ENCODE measurements around the gene NUDCD3.

Gene NUDCD3

GRCh38 chr7:44403775-44404174 is 86.7 kb downstream of the NUDCD3 start:
- H3K36me3 ChIP-seq (replicated peaks; ENCODE audit: insufficient read depth, low read length), result peaks cover 4% of the 10 kb centered on the region; the same call in 1 of the 2 replicates
- no peaks in the 10 kb centered on the region for H3K9me2 ChIP-seq (replicated peaks; ENCODE audit: insufficient read depth, low read length)
- H3K4me1 ChIP-seq (ENCODE audit: low read length), result no peaks in the 10 kb centered on the region
- no peak overlapping the region for H3K27ac ChIP-seq (ENCODE audit: low read length)
- H2AFZ ChIP-seq (ENCODE audit: low read length), result no peak overlapping the region
- DNase-seq, result no peak
- H3K9me3 ChIP-seq (replicated peaks; ENCODE audit: insufficient read depth, low read length), result no peaks in the 10 kb centered on the region
- H3K79me2 ChIP-seq (ENCODE audit: low read length), result peaks cover 48% of the 10 kb centered on the region
- no peak overlapping the region for H3K4me3 ChIP-seq (ENCODE audit: low read length)
- no peaks in the 10 kb centered on the region for H4K20me1 ChIP-seq (ENCODE audit: insufficient read depth, low read length)
- no peak for TF ChIP-seq EZH2 (optimal IDR thresholded peaks at IDR 0.05; ENCODE audit: low read depth, low read length)
- no peak for TF ChIP-seq EZH2phosphoT487 (IDR thresholded peaks at IDR 0.05; ENCODE audit: low read length)
- TF ChIP-seq, protein P1, sequence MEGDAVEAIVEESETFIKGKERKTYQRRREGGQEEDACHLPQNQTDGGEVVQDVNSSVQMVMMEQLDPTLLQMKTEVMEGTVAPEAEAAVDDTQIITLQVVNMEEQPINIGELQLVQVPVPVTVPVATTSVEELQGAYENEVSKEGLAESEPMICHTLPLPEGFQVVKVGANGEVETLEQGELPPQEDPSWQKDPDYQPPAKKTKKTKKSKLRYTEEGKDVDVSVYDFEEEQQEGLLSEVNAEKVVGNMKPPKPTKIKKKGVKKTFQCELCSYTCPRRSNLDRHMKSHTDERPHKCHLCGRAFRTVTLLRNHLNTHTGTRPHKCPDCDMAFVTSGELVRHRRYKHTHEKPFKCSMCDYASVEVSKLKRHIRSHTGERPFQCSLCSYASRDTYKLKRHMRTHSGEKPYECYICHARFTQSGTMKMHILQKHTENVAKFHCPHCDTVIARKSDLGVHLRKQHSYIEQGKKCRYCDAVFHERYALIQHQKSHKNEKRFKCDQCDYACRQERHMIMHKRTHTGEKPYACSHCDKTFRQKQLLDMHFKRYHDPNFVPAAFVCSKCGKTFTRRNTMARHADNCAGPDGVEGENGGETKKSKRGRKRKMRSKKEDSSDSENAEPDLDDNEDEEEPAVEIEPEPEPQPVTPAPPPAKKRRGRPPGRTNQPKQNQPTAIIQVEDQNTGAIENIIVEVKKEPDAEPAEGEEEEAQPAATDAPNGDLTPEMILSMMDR (IDR thresholded peaks at IDR 0.05; ENCODE audit: low read length), result no peak
- H3F3A ChIP-seq (ENCODE audit: insufficient read depth, low read length), result no peaks in the 10 kb centered on the region
- no peak overlapping the region for H3K9ac ChIP-seq (ENCODE audit: low read length)
- H3K4me2 ChIP-seq (ENCODE audit: low read depth, low read length), result no peak overlapping the region
- no peaks in the 10 kb centered on the region for H3K27me3 ChIP-seq (replicated peaks; ENCODE audit: insufficient read depth, low read length)

GRCh38 chr7:44403176-44403759 is 87.2 kb downstream of the NUDCD3 start:
- no peaks in the 10 kb centered on the region for H3F3A ChIP-seq (ENCODE audit: insufficient read depth, low read length)
- no peak overlapping the region for H3K4me3 ChIP-seq (ENCODE audit: low read length)

DNA sequence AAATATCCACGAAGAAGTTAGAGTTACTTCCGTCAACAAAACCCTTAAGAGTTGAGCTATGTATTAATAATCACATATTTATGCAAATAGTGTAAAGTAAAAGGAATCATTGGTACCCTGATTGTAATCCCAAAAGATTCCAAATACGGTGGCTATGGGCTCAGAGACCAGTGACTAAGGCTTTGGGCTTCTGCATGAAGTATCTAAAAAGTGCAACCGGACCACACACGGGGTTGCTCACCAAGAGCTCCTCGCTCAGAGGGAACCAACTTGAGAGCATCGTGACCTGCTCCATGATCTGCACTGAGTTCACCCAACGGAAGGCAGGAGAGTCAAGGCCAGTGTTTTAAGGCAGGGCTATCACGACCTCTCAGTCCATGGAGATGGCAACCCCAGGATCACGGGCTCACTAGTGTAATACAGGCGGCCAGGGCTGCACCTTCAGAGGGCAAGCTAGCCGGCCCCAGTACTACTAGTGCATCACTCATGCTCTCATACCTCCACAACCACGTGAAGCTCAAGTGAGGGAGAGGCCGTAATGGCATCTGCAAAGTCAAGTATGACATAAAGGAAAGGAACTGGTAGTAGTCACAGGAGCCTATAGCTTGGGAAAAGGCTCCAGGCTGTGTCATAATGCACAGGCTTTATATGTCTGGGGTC is 87.9 kb downstream of the NUDCD3 start:
- H3F3A ChIP-seq (ENCODE audit: insufficient read depth, low read length), result no peaks in the 10 kb centered on the region
- no peaks in the 10 kb centered on the region for H3K27me3 ChIP-seq (replicated peaks; ENCODE audit: insufficient read depth, low read length)
- no peak for DNase-seq
- H3K9ac ChIP-seq (ENCODE audit: low read length), result no peak overlapping the region
- no peaks in the 10 kb centered on the region for H3K9me3 ChIP-seq (replicated peaks; ENCODE audit: insufficient read depth, low read length)
- H3K27ac ChIP-seq (ENCODE audit: low read length), result no peak overlapping the region
- H4K20me1 ChIP-seq (ENCODE audit: insufficient read depth, low read length), result no peaks in the 10 kb centered on the region
- H3K4me2 ChIP-seq (ENCODE audit: low read depth, low read length), result no peak overlapping the region
- no peaks in the 10 kb centered on the region for H3K9me2 ChIP-seq (replicated peaks; ENCODE audit: insufficient read depth, low read length)
- H3K79me2 ChIP-seq (ENCODE audit: low read length), result peaks cover 39% of the 10 kb centered on the region
- H3K4me3 ChIP-seq (ENCODE audit: low read length), result no peak overlapping the region
- peaks cover 4% of the 10 kb centered on the region; the same call in 1 of the 2 replicates for H3K36me3 ChIP-seq (replicated peaks; ENCODE audit: insufficient read depth, low read length)
- H3K4me1 ChIP-seq (ENCODE audit: low read length), result no peaks in the 10 kb centered on the region
- TF ChIP-seq EZH2 (optimal IDR thresholded peaks at IDR 0.05; ENCODE audit: low read depth, low read length), result no peak
- TF ChIP-seq EZH2phosphoT487 (IDR thresholded peaks at IDR 0.05; ENCODE audit: low read length), result no peak
- TF ChIP-seq, protein P1 (IDR thresholded peaks at IDR 0.05; ENCODE audit: low read length), result no peak
- H2AFZ ChIP-seq (ENCODE audit: low read length), result no peak overlapping the region

More at GRCh38 chr7:44403176-44403759, 87.2 kb downstream of the NUDCD3 start:
- Histone ChIP-seq H3K9me2 (replicated peaks; ENCODE audit: insufficient read depth, low read length) (no peaks in the 10 kb centered on the region), H3K4me2 (ENCODE audit: low read depth, low read length) (no peak overlapping the region), H2AFZ (ENCODE audit: low read length) (no peak overlapping the region), H3K27me3 (replicated peaks; ENCODE audit: insufficient read depth, low read length) (no peaks in the 10 kb centered on the region), H3K4me1 (ENCODE audit: low read length) (no peaks in the 10 kb centered on the region), H4K20me1 (ENCODE audit: insufficient read depth, low read length) (no peaks in the 10 kb centered on the region), H3K9ac (ENCODE audit: low read length) (no peak overlapping the region), H3K79me2 (ENCODE audit: low read length) (peaks cover 43% of the 10 kb centered on the region), H3K9me3 (replicated peaks; ENCODE audit: insufficient read depth, low read length) (no peaks in the 10 kb centered on the region), H3K27ac (ENCODE audit: low read length) (no peak overlapping the region), H3K36me3 (replicated peaks; ENCODE audit: insufficient read depth, low read length) (peaks cover 4% of the 10 kb centered on the region; the same call in 1 of the 2 replicates)
- DNase-seq, result no peak
- TF ChIP-seq EZH2 (optimal IDR thresholded peaks at IDR 0.05; ENCODE audit: low read depth, low read length), result no peak
- TF ChIP-seq, protein P1 (IDR thresholded peaks at IDR 0.05; ENCODE audit: low read length), result no peak
- TF ChIP-seq EZH2phosphoT487 (IDR thresholded peaks at IDR 0.05; ENCODE audit: low read length), result no peak

All from MM.1S (cell line).